HEK293 (cell line): Measurements from ENCODE around the gene UBASH3B.

Experiments
- CTCF ChIA-PET: fragments of 350-600 bp; formaldehyde crosslinking; extraction: SDS; loops from one replicate; lab custom pipeline; 2021; ENCODE audit warnings: antibody characterized with exemption; lab: Yijun Ruan, JAX
- POLR2A ChIA-PET: fragments of 300-600 bp; formaldehyde crosslinking; extraction: SDS; loops from one replicate; lab custom pipeline; 2020; ENCODE audit warnings: antibody characterized with exemption, inconsistent platforms; lab: Yijun Ruan, JAX
- H3K27ac ChIP-seq: fragments of 200-500 bp; sonication (Bioruptor generic); 2 replicates; pipeline ENCODE4 v1.5.1; 2014; ENCODE audit warnings: low read depth, low read length, control low read depth, inconsistent platforms; ENCODE audit errors: extremely low read depth
- H3K36me3 ChIP-seq, 2 experiments: fragments of 200-500 bp in 1 of 2; sonication (Bioruptor generic) in 1 of 2; 1 replicate in 1 of 2; 2 replicates in 1 of 2; pipeline ENCODE4 v1.5.1; 2014 to 2017; ENCODE audit warnings: inconsistent platforms in 2 of 2, low read length in 2 of 2; ENCODE audit not compliant: control insufficient read depth in 2 of 2, insufficient read depth in 1 of 2
- H3K4me1 ChIP-seq: fragments of 200-500 bp; sonication (Bioruptor generic); 2 replicates; pipeline ENCODE4 v1.5.1; 2014; ENCODE audit warnings: mild to moderate bottlenecking, low read length, inconsistent platforms; ENCODE audit not compliant: control insufficient read depth, insufficient read depth
- H3K4me3 ChIP-seq: 2 replicates; pipeline ENCODE4 v1.5.1; 2011; ENCODE audit warnings: low read depth, mild to moderate bottlenecking, control low read depth, low read length, moderate library complexity
- H3K9me3 ChIP-seq: fragments of 200-500 bp; sonication (Bioruptor generic); 2 replicates; pipeline ENCODE4 v1.5.1; 2014; ENCODE audit warnings: low read depth, low read length, inconsistent platforms; ENCODE audit not compliant: control insufficient read depth, insufficient read depth
- AEBP2 ChIP-seq: fragments of 450-650 bp; formaldehyde crosslinking; IDR thresholded peaks from 2 replicates; pipeline ENCODE4 v1.5.1; 2016; ENCODE audit warnings: missing biosample characterization, missing genetic modification characterization, borderline replicate concordance
- GLI2 ChIP-seq: fragments of 450-650 bp; formaldehyde crosslinking; IDR thresholded peaks from 2 replicates; pipeline ENCODE4; 2017; ENCODE audit warnings: missing biosample characterization, missing genetic modification characterization, low read depth, borderline replicate concordance
- HIC1 ChIP-seq: fragments of 450-650 bp; formaldehyde crosslinking; IDR thresholded peaks from 2 replicates; pipeline ENCODE4 v1.5.1; 2016; ENCODE audit warnings: missing biosample characterization, missing genetic modification characterization
- MYNN ChIP-seq: fragments of 450-650 bp; formaldehyde crosslinking; IDR thresholded peaks from 2 replicates; pipeline ENCODE4 v1.5.1; 2016; ENCODE audit warnings: missing biosample characterization, missing genetic modification characterization, borderline replicate concordance
- PRDM10 ChIP-seq: fragments of 450-650 bp; formaldehyde crosslinking; IDR thresholded peaks from 2 replicates; pipeline ENCODE4 v1.5.1; 2016; ENCODE audit warnings: missing biosample characterization, missing genetic modification characterization
- RBAK ChIP-seq: fragments of 450-650 bp; formaldehyde crosslinking; IDR thresholded peaks from 2 replicates; pipeline ENCODE4 v1.5.1; 2016; ENCODE audit warnings: missing biosample characterization, missing genetic modification characterization
- SP2 ChIP-seq: fragments of 450-650 bp; formaldehyde crosslinking; IDR thresholded peaks from 2 replicates; pipeline ENCODE4 v1.5.1; 2016; ENCODE audit warnings: missing biosample characterization, missing genetic modification characterization
- YY1 ChIP-seq: fragments of 450-650 bp; formaldehyde crosslinking; IDR thresholded peaks from 2 replicates; pipeline ENCODE4 v1.5.1; 2018; ENCODE audit warnings: missing biosample characterization, missing genetic modification characterization
- ZBTB11 ChIP-seq: fragments of 450-650 bp; formaldehyde crosslinking; conservative IDR thresholded peaks from 2 replicates; pipeline ENCODE4 v1.5.1; 2016; ENCODE audit warnings: low read depth, missing biosample characterization, missing genetic modification characterization
- ZNF18 ChIP-seq: fragments of 450-650 bp; formaldehyde crosslinking; IDR thresholded peaks from 2 replicates; pipeline ENCODE4 v1.5.1; 2016; ENCODE audit warnings: missing biosample characterization, missing genetic modification characterization
- ZNF214 ChIP-seq: fragments of 450-650 bp; formaldehyde crosslinking; IDR thresholded peaks from 2 replicates; pipeline ENCODE4 v1.5.1; 2017; ENCODE audit warnings: missing biosample characterization, mild to moderate bottlenecking, missing genetic modification characterization, borderline replicate concordance
- ZNF223 ChIP-seq: fragments of 450-650 bp; formaldehyde crosslinking; IDR thresholded peaks from 2 replicates; pipeline ENCODE4 v1.5.1; 2016; ENCODE audit warnings: missing biosample characterization, missing genetic modification characterization
- ZNF248 ChIP-seq: fragments of 450-650 bp; formaldehyde crosslinking; IDR thresholded peaks from 2 replicates; pipeline ENCODE4 v1.5.1; 2017; ENCODE audit warnings: missing biosample characterization, missing genetic modification characterization
- ZNF26 ChIP-seq: fragments of 450-650 bp; formaldehyde crosslinking; IDR thresholded peaks from 2 replicates; pipeline ENCODE4 v1.5.1; 2016; ENCODE audit warnings: missing biosample characterization, missing genetic modification characterization
- ZNF513 ChIP-seq: fragments of 450-650 bp; IDR thresholded peaks from 2 replicates; pipeline ENCODE4 v1.5.1; 2018; ENCODE audit warnings: missing biosample characterization, missing genetic modification characterization
- ZNF544 ChIP-seq: fragments of 450-650 bp; formaldehyde crosslinking; IDR thresholded peaks from 2 replicates; pipeline ENCODE4 v1.5.0; 2017; ENCODE audit warnings: missing biosample characterization, missing genetic modification characterization
- ZNF560 ChIP-seq: fragments of 450-650 bp; formaldehyde crosslinking; IDR thresholded peaks from 2 replicates; pipeline ENCODE4 v1.5.1; 2017; ENCODE audit warnings: missing biosample characterization, missing genetic modification characterization, borderline replicate concordance
- ZNF624 ChIP-seq: fragments of 450-650 bp; formaldehyde crosslinking; IDR thresholded peaks from 2 replicates; pipeline ENCODE4 v1.5.1; 2017; ENCODE audit warnings: missing biosample characterization, missing genetic modification characterization
- ZNF664 ChIP-seq: fragments of 450-650 bp; formaldehyde crosslinking; IDR thresholded peaks from 2 replicates; pipeline ENCODE4 v1.5.1; 2016; ENCODE audit warnings: missing biosample characterization, missing genetic modification characterization
- ZNF747 ChIP-seq: fragments of 450-650 bp; formaldehyde crosslinking; IDR thresholded peaks from 2 replicates; pipeline ENCODE4 v1.5.1; 2016; ENCODE audit warnings: missing biosample characterization, missing genetic modification characterization

Gene UBASH3B

GRCh38 chr11:122728561-122728960 is 73.0 kb downstream of the UBASH3B start:
- no peak overlapping the region for H3K27ac ChIP-seq
- ChIA-PET CTCF (no interaction called here), POLR2A (no interaction called here)
- H3K4me3 ChIP-seq = no peak overlapping the region
- H3K9me3 ChIP-seq = no peaks in the 10 kb centered on the region
- H3K4me1 ChIP-seq = peaks cover 9% of the 10 kb centered on the region
- TF ChIP-seq YY1 (no peak), ZNF214 (tag by site-specific recombination) (no peak), ZNF248 (tag by site-specific recombination) (no peak), MYNN (tag by site-specific recombination) (no peak), ZBTB11 (tag by site-specific recombination) (no peak), RBAK (tag by site-specific recombination) (no peak), ZNF544 (tag by site-specific recombination) (no peak), ZNF747 (tag by site-specific recombination) (no peak), AEBP2 (tag by site-specific recombination) (no peak), PRDM10 (no peak), HIC1 (tag by site-specific recombination) (no peak), SP2 (tag by site-specific recombination) (no peak), GLI2 (tag by site-specific recombination) (no peak), ZNF513 (tag by site-specific recombination) (no peak), ZNF18 (tag by site-specific recombination) (no peak), ZNF223 (no peak), ZNF624 (tag by site-specific recombination) (no peak), ZNF560 (no peak), ZNF26 (no peak), ZNF664 (tag by site-specific recombination) (no peak)
- H3K36me3 ChIP-seq = no peaks in the 10 kb centered on the region
